ENCODE results near the gene SLC35G1.
A peak's percentile ranks its signal among the peaks of the same experiment; 100 is the strongest.

SLC35G1 gene

GRCh38 chr10:93893646-93894515 lies at the start of gene SLC35G1:
SLC35G1 (plus strand) TSS chr10:93893978; CDS start chr10:93894034, 56 bp downstream.
- DNase-seq: peak; percentile 89

GRCh38 chr10:93844979-93845626 lies 48.7 kb upstream of the SLC35G1 start:
- no peak for DNase-seq

DNA sequence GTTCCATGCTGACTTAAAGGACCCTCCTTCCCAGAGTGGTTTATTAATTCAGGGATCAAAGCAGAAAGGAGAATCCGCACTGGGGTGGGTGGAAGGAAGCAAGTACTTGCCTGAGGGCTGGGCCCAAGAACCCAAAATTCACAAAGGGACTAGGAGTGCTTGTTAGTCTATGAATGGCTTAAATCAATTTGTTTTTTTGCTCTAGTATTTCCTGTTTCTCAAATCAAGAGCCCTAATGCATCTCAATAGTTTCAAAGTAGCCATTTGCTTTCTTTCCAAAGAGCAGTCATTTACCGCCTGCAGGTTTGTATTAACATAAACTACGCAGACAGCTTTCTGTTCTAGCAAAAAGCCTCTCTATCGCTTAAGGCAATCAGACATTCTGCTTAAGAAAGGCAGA lies 44.2 kb upstream of the SLC35G1 start:
- peak; percentile 13 for DNase-seq

DNA sequence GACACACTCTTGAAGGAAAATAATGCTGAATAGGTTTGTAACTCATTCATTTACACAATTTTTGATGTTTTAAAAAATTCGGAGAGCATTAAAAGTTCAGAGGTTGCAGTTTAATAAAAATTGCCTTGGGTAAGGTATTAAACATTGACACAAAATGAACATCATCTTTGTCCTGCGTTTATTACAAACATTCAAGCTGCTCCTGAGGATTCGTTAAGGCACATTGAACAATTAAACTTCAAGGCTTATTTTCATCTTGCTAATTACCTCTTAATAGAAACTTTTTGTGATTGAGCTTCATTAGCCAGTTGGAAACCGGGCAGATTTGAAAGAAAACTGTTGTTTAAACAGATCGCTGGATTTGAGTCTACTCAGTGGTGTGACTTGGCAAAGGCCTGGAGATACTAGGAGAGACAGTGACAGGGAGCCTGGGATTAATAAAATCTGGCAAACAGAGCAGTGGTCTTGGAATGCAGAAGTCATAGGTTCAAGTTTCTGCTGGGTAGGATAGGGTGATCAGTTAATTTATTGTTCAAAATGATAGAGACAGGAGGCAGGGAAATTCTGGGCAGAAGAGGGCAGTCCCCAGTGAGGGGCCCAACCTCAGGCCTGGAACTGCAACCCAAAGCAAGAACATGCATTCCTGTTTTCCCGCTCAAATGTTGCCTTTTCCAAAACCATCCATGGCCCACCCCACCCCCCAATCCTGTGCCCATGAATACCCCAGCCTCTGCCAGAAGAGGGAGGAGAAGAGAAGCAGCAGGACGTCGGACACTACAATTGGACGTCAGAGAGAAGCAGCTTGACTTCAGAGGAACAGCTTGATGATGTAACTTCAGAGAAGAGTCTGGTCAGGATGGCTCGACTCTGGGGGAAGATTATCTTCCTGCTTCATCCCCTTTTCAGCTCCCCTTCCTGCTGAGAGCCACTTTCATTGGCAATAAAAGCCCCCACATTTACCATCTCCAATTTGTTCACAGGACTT lies 43.5 kb upstream of the SLC35G1 start:
- DNase-seq: peak; percentile 24

- DNase-seq: no peak
Measured at GRCh38 chr10:93851169-93851568, 42.6 kb upstream of the SLC35G1 start.

- no peak for DNase-seq
Measured at GRCh38 chr10:93852476-93853095, 41.2 kb upstream of the SLC35G1 start.

GRCh38 chr10:93854975-93855374 lies 38.8 kb upstream of the SLC35G1 start:
- no peak for DNase-seq

DNA sequence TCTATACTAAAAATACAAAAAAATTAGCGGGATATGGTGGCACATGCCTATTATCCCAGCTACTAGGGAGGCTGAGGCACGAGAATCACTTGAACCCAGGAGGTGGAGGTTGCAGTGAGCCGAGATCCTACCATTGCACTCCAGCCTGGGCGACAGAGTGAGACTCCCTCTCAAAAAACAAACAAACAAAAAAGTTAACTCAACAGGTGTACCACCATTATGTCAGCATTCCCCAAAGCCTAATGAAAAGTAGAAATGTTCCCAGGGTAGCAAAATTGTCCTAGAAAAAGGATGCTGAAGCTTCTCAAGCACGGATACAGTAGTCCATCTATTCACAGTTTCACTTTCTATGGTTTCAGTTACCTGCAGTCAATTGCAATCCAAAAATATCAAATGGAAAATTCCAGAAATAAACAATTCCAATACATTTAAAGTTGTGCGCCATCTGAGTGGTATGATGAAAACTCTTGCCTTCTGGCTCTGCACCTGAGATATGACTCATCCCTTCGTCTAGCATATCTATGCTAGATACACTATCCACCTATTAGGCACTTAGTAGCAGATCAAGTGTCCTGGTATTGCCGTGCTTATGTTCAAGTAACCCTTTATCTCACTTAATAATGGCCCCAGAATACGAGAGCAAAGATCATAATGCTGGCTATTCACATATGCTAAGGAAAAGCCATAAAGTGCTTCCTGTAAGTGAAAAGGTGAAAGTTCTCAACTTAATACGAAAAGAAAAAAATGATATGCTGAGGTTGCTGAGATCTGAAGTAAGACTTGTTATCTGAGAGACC lies 37.2 kb upstream of the SLC35G1 start:
- DNase-seq: no peak

GRCh38 chr10:93859049-93859655 lies 34.6 kb upstream of the SLC35G1 start:
- peak; percentile 61 for DNase-seq

DNA sequence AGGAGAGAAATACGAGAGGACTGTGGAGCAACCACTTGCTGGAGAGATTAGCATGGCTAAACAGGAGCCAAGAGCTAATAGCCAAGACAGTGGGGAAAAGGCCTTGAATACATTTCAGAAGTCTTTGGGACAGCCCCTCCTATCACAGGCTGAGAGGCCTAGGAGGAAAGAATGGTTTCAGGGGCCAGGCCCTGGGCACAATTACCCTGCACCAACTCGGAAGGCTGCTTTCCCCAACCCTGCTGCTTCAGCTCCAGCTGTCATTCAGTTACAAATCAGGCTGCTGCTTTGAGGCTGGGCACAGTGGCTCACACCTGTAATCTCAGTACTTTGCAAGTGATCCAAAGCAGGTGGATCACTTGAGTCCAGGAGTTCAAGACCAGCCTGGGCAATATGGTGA lies 32.0 kb upstream of the SLC35G1 start:
- no peak for DNase-seq

DNA sequence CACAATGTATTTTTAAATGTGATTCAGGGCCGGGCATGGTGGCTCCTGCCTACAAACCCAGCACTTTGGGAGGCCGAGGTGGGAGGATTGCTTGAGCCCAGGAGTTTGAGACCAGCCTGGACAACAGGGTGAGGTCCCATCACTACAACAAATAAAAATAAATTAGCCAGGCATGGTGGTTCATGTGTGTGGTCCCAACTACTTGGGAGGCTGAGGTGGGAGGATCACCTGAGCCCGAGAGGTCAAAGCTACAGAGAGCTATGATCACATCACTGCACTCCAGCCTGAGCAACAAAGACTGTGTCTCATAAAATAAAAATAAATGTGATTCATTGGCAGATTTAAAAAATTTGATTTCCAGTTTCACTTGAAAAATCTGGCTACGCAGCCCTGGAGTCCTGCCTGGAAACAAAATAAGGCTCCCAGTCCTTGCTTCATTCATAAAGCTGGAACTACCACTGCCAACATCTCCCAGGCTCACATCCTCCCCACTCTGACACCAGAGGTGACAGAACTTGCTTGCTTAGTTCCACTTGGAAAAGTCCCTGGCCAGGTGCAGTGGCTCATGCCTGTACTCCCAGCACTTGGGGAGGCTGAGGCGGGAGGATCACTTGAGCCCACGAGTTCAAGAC lies 27.9 kb upstream of the SLC35G1 start:
- no peak for DNase-seq

- DNase-seq: no peak
Measured at GRCh38 chr10:93867525-93867924, 26.3 kb upstream of the SLC35G1 start.

GRCh38 chr10:93871671-93872204 lies 22.0 kb upstream of the SLC35G1 start:
- DNase-seq: no peak

- DNase-seq: no peak
Measured at GRCh38 chr10:93872375-93873158, 21.2 kb upstream of the SLC35G1 start.

DNA sequence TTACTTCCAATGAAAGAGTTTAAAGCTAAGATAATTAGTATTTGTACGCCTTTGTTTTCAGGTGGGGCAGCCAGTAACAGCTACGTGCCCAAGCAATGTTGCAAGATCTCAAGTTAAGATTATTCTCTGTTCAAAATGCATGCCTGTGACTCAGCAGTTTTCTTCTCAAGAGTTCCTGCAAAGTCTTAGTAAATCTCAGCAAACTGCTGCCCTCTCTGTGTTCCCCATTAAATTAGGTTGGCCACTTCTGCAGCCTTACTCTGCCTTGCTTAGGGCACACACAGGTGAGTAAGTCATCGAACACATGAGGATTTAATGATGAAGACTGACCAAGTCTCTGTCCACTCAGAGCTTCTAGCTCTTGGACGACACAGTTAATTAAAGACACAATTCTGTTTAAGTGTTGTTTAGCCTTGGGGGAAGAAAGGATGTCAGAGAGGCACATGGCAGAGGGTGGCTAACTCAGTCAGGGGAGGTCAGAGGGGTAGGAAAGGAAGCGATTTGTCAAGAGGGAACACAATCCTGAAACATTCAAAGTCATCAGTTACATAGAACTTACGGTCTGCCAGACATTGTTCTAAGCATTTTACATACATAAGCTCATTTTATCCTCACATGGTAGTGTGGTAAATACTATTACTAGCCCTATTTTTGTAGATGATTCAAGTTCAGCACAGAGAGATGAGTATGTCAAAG lies 20.2 kb upstream of the SLC35G1 start:
- DNase-seq: no peak

DNA sequence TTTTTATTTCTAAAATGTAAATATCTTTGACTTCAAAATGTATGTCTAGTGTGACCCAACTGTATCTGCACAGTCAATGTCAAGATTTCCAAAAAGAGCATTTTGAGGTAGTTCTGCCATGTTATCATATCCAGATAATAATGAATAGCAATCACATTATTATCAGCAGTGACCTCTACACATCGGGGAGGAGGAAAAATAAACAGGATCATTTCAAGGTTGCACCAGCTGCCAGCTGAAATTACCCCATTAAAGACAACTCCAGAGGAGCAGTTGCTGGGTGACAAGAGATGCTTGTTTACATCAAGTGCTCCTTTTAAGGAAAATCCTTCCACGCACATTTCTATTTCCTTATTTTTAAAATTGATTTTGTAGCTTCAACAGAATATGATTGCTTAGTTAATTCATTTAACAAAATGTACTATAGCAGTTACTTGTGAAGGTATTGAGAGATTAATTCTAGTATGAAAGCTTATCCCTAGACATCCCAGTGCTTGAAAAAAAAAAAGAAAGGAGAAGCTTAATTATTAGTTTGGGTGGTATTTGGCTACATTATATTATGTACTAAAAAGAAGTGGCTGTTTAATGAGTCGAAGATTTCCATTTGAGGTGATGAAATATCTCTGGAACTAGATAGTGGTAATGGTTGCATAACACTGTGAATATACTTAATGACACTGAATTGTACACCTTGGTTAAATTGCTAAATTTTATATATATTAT lies 19.3 kb upstream of the SLC35G1 start:
- no peak for DNase-seq

DNA sequence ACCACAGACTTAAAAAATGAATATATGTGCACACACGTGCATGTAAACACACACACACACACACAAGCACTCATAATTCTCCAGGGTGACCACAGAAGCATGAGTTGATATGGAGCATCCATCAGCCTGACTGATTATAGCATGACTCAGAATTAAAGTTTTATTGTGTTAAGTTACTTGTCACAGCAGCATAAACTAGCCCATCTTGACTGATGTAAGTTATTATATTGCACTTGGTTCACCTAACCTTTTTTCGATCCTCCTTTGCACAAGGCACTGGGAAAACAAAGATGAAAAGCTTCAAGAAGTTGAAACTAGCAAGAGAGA lies 18.8 kb upstream of the SLC35G1 start:
- no peak for DNase-seq

DNA sequence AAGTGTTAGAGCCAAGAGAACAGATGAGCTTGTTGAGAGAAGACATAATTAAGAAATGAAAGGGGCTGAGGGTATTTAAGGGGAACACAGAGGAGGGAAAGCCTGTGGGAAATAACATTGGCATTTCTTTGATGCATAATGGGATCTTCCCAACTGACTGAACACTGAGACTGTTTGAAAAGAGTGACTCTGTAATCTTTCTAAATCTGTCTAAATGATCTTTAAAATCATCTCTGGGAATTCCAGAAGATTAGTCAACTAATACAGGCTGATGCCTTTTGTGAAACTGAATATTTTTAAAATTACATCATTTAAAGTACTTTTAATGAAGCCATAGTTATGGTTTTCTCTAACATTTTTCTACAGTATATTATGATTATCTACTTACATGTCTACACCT lies 17.4 kb upstream of the SLC35G1 start:
- DNase-seq: no peak
